Large intestine (tissue), 3 donors: ENCODE data around the gene CUTA. TPM values are rescaled to one million over a fixed set of nuclear protein-coding genes. Genes with fewer than 3 reads are reported as not detected.
"Not testable (repeated sequence)": the region's sequence is repeated elsewhere in the genome, so short reads cannot be mapped to it uniquely, and the experiment has no call there.

Experiments used
- DNase-seq, 2 donors: peaks; one replicate each; pipeline versions ENCODE4 v3.0.0 to v3.0.0-alpha.2; 2013
- H3K27ac ChIP-seq: one replicate; pipeline ENCODE4 v1.5.1; 2013; ENCODE audit warnings: low read length
- H3K27me3 ChIP-seq: 2 replicates; pipeline ENCODE4 v1.6.1; 2013; ENCODE audit warnings: low read length; ENCODE audit not compliant: control insufficient read depth, insufficient read depth
- H3K36me3 ChIP-seq: 2 replicates; pipeline ENCODE4 v1.6.1; 2013; ENCODE audit warnings: low read length; ENCODE audit not compliant: control insufficient read depth, insufficient read depth
- H3K4me1 ChIP-seq: one replicate; pipeline ENCODE4 v1.6.1; 2013; ENCODE audit warnings: low read length; ENCODE audit not compliant: control insufficient read depth, insufficient read depth
- H3K4me3 ChIP-seq: one replicate; pipeline ENCODE4 v1.5.1; 2013; ENCODE audit warnings: low read length
- H3K9me3 ChIP-seq: one replicate; pipeline ENCODE4 v1.6.1; 2013; ENCODE audit warnings: mild to moderate bottlenecking, low read depth, low read length, moderate library complexity; ENCODE audit not compliant: control insufficient read depth
- WGBS: methylation state at CpG from one replicate; pipeline ENCODE4 v1.1.5; 2013; ENCODE audit warnings: low lambda C conversion rate; ENCODE audit not compliant: insufficient coverage; 5-methylcytosine and 5-hydroxymethylcytosine counted together
- polyA plus RNA-seq: library from polyadenylated mRNA; unstranded; fragments of 120-200 nt; gene quantifications from one replicate; pipeline ENCODE4 v1.2.1, GENCODE V29; 2013

CUTA gene
- polyA plus RNA-seq, 1 donor: 229 TPM

- no peak for DNase-seq
- Histone ChIP-seq H3K4me1 (peaks cover 3% of the 10 kb centered on the region), H3K4me3 (no peak overlapping the region), H3K27ac (no peak overlapping the region), H3K9me3 (no peaks in the 10 kb centered on the region), H3K27me3 (no peaks in the 10 kb centered on the region), H3K36me3 (peaks cover 23% of the 10 kb centered on the region)
- WGBS: no CpG with 5 or more reads among the region's 17 CpGs
Measured at GRCh38 chr6:33404884-33405283, 13.0 kb downstream of the CUTA start.

- 100% methylated on average over 1 of the region's 6 CpGs for WGBS
- not testable (repeated sequence) for H3K9me3 ChIP-seq, DNase-seq, H3K4me3 ChIP-seq, H3K27ac ChIP-seq, H3K36me3 ChIP-seq, H3K4me1 ChIP-seq, H3K27me3 ChIP-seq
Measured at GRCh38 chr6:33399881-33400280, 18.0 kb downstream of the CUTA start.

- H3K27ac ChIP-seq, H3K36me3 ChIP-seq, H3K4me1 ChIP-seq, H3K4me3 ChIP-seq, H3K9me3 ChIP-seq, H3K27me3 ChIP-seq, DNase-seq: not testable (repeated sequence)
- WGBS: no CpG with 5 or more reads among the region's 3 CpGs
Measured at GRCh38 chr6:33398601-33399000, 19.3 kb downstream of the CUTA start.

GRCh38 chr6:33397541-33397940 lies 20.4 kb downstream of the CUTA start:
- no peaks in the 10 kb centered on the region for H3K36me3 ChIP-seq
- WGBS: no CpG with 5 or more reads among the region's 1 CpG
- H3K4me1 ChIP-seq: no peaks in the 10 kb centered on the region
- H3K4me3 ChIP-seq: no peak overlapping the region
- H3K27ac ChIP-seq: no peak overlapping the region
- no peak for DNase-seq
- no peaks in the 10 kb centered on the region for H3K9me3 ChIP-seq
- H3K27me3 ChIP-seq: no peaks in the 10 kb centered on the region

- peak overlapping the region; percentile 76 for H3K4me3 ChIP-seq
- H3K36me3 ChIP-seq: no peaks in the 10 kb centered on the region
- H3K9me3 ChIP-seq: no peaks in the 10 kb centered on the region
- peaks cover 4% of the 10 kb centered on the region for H3K4me1 ChIP-seq
- no peak overlapping the region for H3K27ac ChIP-seq
- H3K27me3 ChIP-seq: no peaks in the 10 kb centered on the region
- DNase-seq: no peak
- WGBS: 61% methylated on average over 3 of the region's 3 CpGs
Measured at GRCh38 chr6:33392979-33393378, 24.9 kb downstream of the CUTA start.

GRCh38 chr6:33392595-33392948 lies 25.3 kb downstream of the CUTA start:
- peaks cover 4% of the 10 kb centered on the region for H3K4me1 ChIP-seq
- H3K36me3 ChIP-seq: no peaks in the 10 kb centered on the region
- H3K27me3 ChIP-seq: no peaks in the 10 kb centered on the region
- peak in 1 of 2 donors; percentile 40 for DNase-seq
- H3K27ac ChIP-seq: peak overlapping the region; percentile 94
- no peaks in the 10 kb centered on the region for H3K9me3 ChIP-seq
- WGBS: no CpG with 5 or more reads among the region's 5 CpGs
- H3K4me3 ChIP-seq: peak overlapping the region; percentile 76

- H3K9me3 ChIP-seq: no peaks in the 10 kb centered on the region
- no CpG with 5 or more reads among the region's 31 CpGs for WGBS
- H3K4me1 ChIP-seq: peaks cover 4% of the 10 kb centered on the region
- H3K36me3 ChIP-seq: no peaks in the 10 kb centered on the region
- peak overlapping the region; percentile 94 for H3K27ac ChIP-seq
- H3K4me3 ChIP-seq: peak overlapping the region; percentile 76
- DNase-seq: peak in 1 of 2 donors; percentile 38
- H3K27me3 ChIP-seq: no peaks in the 10 kb centered on the region
Measured at GRCh38 chr6:33391922-33392594, 25.8 kb downstream of the CUTA start.

- Histone ChIP-seq H3K36me3 (no peaks in the 10 kb centered on the region), H3K4me3 (peak within 1 kb of the TSS; percentile 76), H3K27ac (peak within 1 kb of the TSS; percentile 94), H3K4me1 (peaks cover 4% of the 10 kb centered on the region), H3K9me3 (no peaks in the 10 kb centered on the region), H3K27me3 (no peaks in the 10 kb centered on the region)
- DNase-seq: peak; percentile 100
- WGBS: no CpG with 5 or more reads among the region's 67 CpGs
Measured at GRCh38 chr6:33391278-33391921, 26.5 kb downstream of the CUTA start, which contains the start of gene KIFC1. Gene KIFC1 (plus strand): TSS chr6:33391823. CDS start chr6:33391986, 163 bp downstream.

GRCh38 chr6:33390767-33391277 lies 27.1 kb downstream of the CUTA start:
- H3K36me3 ChIP-seq: no peaks in the 10 kb centered on the region
- no peak for DNase-seq
- H3K27ac ChIP-seq: peak overlapping the region; percentile 94
- peaks cover 4% of the 10 kb centered on the region for H3K4me1 ChIP-seq
- no peaks in the 10 kb centered on the region for H3K27me3 ChIP-seq
- H3K9me3 ChIP-seq: no peaks in the 10 kb centered on the region
- WGBS: no CpG with 5 or more reads among the region's 9 CpGs
- H3K4me3 ChIP-seq: no peak overlapping the region

GRCh38 chr6:33390173-33390572 lies 27.7 kb downstream of the CUTA start:
- no peak for DNase-seq
- H3K4me1 ChIP-seq: peaks cover 4% of the 10 kb centered on the region
- H3K4me3 ChIP-seq: no peak overlapping the region
- no peaks in the 10 kb centered on the region for H3K9me3 ChIP-seq
- H3K27ac ChIP-seq: no peak overlapping the region
- no CpG with 5 or more reads among the region's 2 CpGs for WGBS
- H3K27me3 ChIP-seq: no peaks in the 10 kb centered on the region
- no peaks in the 10 kb centered on the region for H3K36me3 ChIP-seq
